HG03139 (cell line): ENCODE data around the gene SLC6A20.

Experiments
- ATAC-seq: cut with Tn5 transposase; IDR thresholded peaks from one replicate; pipeline ENCODE4 v1.9.1; 2021; ENCODE audit not compliant: unreplicated experiment

The SLC6A20 gene

DNA sequence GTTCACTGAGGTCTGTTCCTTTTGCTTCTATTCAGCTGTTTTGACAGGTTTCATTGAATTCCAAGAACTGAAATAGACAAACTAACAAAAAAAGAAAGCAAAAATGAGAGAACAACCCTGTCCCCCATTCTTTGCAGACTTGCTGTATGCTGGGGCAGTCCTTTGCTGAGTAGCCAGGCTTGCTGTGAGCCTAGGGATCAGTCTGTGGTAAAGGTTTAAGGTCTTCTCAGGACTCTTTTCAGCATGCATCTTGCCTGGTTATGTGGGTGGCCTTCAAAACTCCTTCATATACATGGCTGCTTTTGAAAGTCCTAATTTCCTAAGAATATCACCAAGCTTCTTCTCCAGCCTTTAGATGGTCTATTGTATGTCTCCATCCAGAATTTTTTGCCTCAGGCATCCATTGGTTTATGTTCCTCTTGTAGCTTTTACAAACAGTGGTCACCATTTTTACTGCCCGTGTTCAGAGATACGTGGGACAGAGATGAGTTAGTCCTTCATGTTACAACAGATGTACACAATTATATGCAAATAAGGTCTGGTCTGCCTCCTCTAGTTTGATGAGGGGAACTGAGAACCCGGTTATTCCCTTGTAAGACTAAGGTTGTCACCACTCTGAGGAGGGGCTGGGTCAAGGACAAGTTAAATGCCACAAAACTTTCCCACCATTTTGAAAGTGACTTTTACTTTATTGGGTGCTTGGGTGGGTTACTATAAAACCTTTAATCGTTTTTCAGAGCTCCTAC is 65.8 kb downstream of the SLC6A20 start:
- ATAC-seq: no peak

DNA sequence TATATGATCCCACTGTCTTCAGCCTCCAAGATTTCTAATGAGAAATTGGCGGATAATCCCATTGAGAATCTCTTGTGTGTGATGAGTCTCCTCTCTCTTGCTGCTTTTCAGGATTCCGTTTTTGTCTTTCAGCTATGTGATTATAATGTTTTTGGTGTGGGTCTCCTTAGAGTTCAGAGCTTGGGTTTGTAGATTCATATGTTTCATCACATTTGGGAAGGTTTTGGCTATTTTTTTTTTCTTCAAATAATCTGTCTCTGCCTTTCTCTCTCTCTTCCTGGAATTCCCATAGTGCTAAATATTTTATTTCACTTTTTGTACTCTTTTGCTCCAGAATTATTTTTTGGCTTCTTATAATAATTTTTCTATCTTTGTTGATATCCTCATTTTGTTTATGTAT is 66.7 kb downstream of the SLC6A20 start:
- no peak for ATAC-seq

DNA sequence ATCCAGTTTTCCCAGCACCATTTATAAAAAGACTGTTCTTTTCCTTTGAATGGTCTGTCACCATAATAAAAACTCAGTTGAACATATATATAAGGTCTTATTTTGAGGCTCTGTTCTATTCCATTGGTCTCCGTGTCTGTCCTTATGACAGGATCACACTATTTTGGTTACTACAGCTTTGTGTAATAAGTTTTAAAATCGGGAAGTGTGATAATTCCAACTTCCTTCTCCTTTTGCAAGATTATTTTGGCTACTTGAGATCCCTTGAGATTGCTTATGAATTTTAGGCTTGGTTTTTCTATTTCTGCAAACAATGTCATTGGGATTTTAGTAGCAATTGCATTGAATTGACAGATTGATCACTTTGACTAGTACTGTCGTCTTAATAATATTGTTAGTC is 71.4 kb downstream of the SLC6A20 start:
- ATAC-seq: no peak

DNA sequence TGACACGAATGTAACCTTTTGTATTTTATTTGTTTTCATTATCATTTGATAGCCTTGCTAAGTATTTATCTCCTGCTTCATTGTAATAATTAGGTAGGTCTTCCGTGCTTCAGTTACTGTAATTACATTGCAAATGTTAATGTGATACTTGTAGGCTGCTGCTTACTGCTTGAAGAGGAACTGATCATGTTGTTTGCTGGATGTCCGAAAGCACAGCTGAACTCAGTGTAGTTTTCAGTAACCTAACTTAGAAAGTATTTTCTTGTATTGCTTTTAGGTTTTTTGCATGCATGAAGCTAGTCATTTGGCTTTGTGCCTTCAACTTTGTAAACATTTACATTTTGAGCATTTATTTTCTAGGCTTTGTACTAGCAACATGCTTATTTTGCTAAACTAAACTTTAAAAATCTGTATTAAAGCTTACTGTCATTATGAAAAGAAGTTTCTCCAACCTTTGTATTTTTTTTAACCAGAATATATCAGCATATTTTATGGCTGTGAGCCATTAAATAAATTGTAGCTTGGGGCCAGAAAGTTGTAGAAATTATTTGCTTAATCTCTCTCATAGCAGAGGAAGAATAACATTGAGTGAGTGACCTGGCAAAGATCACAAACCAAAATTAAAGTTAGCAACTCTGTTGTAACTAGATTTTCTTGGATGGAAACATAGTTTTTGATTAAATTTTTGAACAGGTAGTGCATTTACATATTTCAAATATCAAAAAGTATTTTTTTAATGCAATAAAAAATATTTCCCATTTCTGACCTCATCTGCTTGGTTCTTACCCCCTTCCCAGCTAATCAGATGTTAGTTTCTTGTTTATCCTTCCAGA is 76.5 kb downstream of the SLC6A20 start:
- no peak for ATAC-seq

DNA sequence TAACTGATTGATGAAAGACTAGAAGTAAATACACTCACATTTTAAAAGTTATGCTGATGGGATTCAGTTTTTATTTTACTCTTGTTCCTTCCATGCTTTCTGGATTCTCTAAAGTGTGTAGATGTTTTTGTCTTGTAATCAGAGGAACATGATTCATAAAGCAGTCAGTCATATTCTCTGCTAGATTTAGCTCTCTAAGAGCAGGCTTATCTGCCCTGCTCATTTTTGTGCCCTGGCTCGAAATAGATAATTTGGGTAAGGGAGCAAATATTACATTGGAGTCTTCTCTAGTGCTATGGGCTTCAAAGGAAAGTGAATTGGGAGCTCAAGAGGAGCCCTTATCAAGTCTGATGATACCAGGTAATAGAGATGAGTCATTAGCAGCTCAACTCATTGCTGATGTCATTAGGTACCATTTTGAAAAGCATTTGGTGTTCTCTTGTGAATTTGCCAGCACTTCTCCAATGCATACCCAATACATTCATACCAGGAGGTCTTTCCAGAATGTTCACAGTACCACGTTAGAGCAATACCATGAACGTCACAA is 79.5 kb downstream of the SLC6A20 start:
- ATAC-seq: no peak

DNA sequence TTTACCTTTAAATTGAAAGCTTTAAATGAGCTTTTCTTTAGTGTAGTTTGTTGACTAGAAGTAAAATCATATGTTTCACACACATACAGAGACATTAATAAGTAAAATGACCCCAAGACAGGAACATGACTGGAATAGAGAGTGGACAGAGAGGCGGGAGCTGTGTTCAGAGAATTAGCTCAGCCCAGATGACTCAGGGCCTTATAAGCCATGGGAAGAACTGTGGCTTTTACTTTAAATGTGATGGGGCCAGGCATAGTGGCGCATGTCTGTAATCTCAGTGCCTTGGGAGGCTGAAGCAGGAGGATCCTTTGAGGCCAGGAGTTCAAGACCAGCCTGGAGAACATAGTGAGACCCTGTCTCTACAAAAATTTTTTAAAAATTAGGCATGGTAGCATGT is 80.4 kb downstream of the SLC6A20 start:
- ATAC-seq: no peak

DNA sequence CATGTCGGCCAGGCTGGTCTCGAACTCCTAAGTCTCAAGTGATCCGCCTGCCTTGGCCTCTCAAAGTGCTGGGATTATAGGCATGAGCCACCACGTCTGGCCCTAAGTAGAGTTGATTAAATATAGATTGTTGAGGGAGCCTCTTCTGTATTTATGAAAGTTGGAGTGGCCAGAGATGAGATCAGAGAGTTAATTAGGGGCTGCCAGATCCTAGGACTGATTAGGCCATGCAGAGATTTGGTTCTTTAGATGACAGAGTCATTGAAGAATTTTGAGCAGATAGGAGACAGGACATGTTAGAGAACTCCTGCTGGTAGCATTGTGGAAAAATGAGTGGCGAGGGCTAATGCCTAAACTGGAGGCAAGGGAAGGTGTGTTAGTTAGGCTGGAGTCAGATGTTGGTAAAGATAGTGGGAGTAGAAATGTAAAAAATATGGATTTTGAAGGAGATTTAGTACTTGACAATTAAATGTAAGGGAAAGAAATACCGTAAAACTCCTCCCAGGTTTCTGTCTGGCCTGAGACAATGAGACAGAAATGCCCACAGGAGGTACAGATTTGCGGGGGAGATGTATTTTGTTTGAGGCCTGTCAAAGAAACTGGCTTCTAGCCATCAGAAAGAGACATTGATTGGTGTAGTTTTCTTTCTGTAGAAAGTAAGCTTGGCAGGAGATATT is 83.8 kb downstream of the SLC6A20 start:
- ATAC-seq: no peak

DNA sequence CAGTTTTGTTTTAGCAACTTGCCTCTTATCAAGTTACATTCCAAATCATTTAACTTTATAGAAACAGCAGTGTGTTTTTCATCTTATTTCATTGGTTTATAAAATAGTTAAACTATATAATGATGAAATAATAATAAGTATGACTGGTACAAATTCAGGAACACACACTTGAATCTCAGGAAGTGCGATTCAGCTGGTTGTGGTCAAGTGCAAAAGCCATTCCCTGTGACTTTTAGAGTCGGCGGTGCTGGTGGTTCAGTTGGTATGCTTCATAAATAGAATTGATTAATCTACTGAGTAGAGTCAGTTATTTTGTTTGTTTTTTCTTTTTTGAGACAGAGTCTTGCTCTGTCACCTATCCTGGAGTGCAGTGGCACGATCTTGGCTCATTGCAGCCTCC is 84.4 kb downstream of the SLC6A20 start:
- no peak for ATAC-seq

DNA sequence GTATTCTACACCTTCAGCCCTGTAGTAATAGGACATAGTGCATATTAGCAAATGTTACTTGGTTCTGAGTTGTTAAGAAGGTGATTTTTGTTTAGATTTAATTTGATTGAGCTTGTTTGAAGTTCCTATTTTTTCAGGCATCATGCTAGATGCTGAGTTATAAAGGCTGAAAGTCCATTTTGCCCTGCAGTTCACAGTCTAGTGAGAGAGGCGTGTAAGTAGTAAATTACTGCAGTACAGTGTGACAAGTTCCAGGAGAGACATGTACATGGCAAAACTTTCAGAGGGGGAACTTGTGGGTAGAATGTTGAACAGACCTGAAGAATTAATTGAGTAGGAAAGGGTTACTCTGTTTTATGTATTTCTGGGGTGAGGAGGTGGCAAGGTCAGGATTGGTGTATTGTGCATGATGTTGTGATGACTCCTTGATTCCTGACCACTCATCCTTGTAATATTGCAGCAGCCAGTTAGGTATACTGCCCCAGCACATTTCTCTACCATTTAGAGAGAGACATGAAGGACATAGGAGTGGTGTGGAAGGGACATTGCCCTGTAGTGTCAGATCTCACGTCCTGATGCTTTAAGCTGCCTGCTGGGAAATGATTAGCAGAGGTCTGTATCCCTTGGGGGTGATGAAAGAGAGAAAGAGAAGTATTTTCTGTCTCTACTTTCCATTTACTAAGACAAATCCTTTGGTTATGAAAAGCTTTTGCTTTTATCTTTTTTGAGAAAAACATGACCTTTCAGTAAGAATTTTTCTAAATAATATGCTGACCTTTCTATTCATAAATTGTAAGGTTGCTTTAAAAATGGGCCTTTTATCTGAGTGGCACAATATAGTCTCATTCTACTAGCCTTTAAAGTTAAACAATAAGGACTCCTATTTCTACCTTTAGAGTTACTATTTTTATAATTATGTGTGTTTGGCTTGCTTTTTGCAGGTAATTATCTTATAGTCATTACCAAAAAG is 90.2 kb downstream of the SLC6A20 start:
- no peak for ATAC-seq
